Esophagus squamous epithelium (tissue), 4 donors: ENCODE measurements around the gene PSMD10. TPM values are rescaled to one million over a fixed set of nuclear protein-coding genes. Genes with fewer than 3 reads are reported as not detected.

Experiments
- total RNA-seq, 4 donors: library from RNA; depleted of rRNA; stranded (reverse); fragments of >200 nt; gene quantifications; one replicate each; pipeline ENCODE4 v1.1.0, GENCODE V29; 2016

PSMD10 gene
- total RNA-seq, 4 donors from 2014 or later: 37.1 to 50.4 (median 41.9) TPM

Other genes with a start within 250 kb of the PSMD10 start
- not detected for gene TEX13B, start 109.2 kb downstream of the PSMD10 start, total RNA-seq
- gene VSIG1, start 46.5 kb downstream of the PSMD10 start, total RNA-seq: under 1 TPM in 2 of 4 donors, not detected in 2; 0.19 to 0.35 TPM
- 10 to 100 TPM in 2 of 4 donors, 1 to 10 TPM in 2; 5.9 to 18.0 (median 11.8) TPM for gene ATG4A, start 236 bp upstream of the PSMD10 start, total RNA-seq